GM23338 (cell line): ENCODE measurements around the gene SLC6A1. TPM values are rescaled to one million over a fixed set of nuclear protein-coding genes. Genes with fewer than 3 reads are reported as not detected.

Experiments used
- ATAC-seq: fragments of 200-7000 bp; cut with Tn5 transposase; 3 replicates; pipeline ENCODE4 v1.9.1; 2020
- DNase-seq: peaks from one replicate; pipeline ENCODE4 v3.0.0-alpha.2; 2015; ENCODE audit warnings: low spot score
- H2AFZ ChIP-seq: fragments of 200-600 bp; sonication (generic); 2 replicates; pipeline ENCODE4 v1.8.0; 2016; ENCODE audit warnings: antibody characterized with exemption, mild to moderate bottlenecking, moderate library complexity
- H3F3A ChIP-seq: fragments of 200-600 bp; sonication (generic); replicated peaks from 2 replicates; pipeline ENCODE4 v1.8.0; 2017; ENCODE audit warnings: antibody characterized with exemption, mixed run types, low read depth
- H3K27ac ChIP-seq: fragments of 200-600 bp; sonication (generic); 2 replicates; pipeline ENCODE4 v1.6.1; 2016; ENCODE audit warnings: low read depth
- H3K27me3 ChIP-seq: fragments of 200-600 bp; sonication (generic); 2 replicates; pipeline ENCODE4 v1.8.0; 2016; ENCODE audit warnings: mild to moderate bottlenecking, mixed run types, moderate library complexity; ENCODE audit not compliant: insufficient read depth
- H3K36me3 ChIP-seq: fragments of 200-600 bp; sonication (generic); 2 replicates; pipeline ENCODE4 v1.8.0; 2016; ENCODE audit warnings: mild to moderate bottlenecking; ENCODE audit not compliant: insufficient read depth
- H3K4me1 ChIP-seq: fragments of 200-600 bp; sonication (generic); 2 replicates; pipeline ENCODE4 v1.8.0; 2016; ENCODE audit warnings: mild to moderate bottlenecking, moderate library complexity; ENCODE audit not compliant: insufficient read depth
- H3K4me2 ChIP-seq: fragments of 200-600 bp; sonication (generic); 2 replicates; pipeline ENCODE4 v1.7.1; 2017; ENCODE audit warnings: mixed run types
- H3K4me3 ChIP-seq: fragments of 200-600 bp; sonication (generic); 2 replicates; pipeline ENCODE4 v1.6.1; 2016; ENCODE audit warnings: mixed run types
- H3K79me2 ChIP-seq: fragments of 200-600 bp; sonication (generic); replicated peaks from 2 replicates; pipeline ENCODE4 v1.8.0; 2017; ENCODE audit warnings: mild to moderate bottlenecking; ENCODE audit not compliant: insufficient read depth
- H3K9me2 ChIP-seq: fragments of 200-600 bp; sonication (generic); 2 replicates; pipeline ENCODE4 v1.8.0; 2017; ENCODE audit not compliant: insufficient read depth
- H4K20me1 ChIP-seq: fragments of 200-600 bp; sonication (generic); replicated peaks from 2 replicates; pipeline ENCODE4 v1.8.0; 2017; ENCODE audit warnings: mild to moderate bottlenecking; ENCODE audit not compliant: insufficient read depth
- H3K27ac Mint-ChIP-seq: 2 replicates; pipeline ENCODE4 v1.8.0; 2020; ENCODE audit warnings: inconsistent platforms, mild to moderate bottlenecking, moderate library complexity, mixed read lengths
- H3K27me3 Mint-ChIP-seq: 3 replicates; pipeline ENCODE4 v1.8.0; 2022; ENCODE audit warnings: low read depth, mild to moderate bottlenecking, moderate library complexity, mixed read lengths, inconsistent platforms; ENCODE audit not compliant: insufficient read depth, poor library complexity
- H3K36me3 Mint-ChIP-seq: 3 replicates; pipeline ENCODE4 v1.8.0; 2021; ENCODE audit warnings: low read depth, mild to moderate bottlenecking, inconsistent platforms, moderate library complexity, mixed read lengths
- H3K4me1 Mint-ChIP-seq: 3 replicates; pipeline ENCODE4 v1.8.0; 2020; ENCODE audit warnings: mild to moderate bottlenecking, inconsistent platforms, mixed read lengths
- H3K4me3 Mint-ChIP-seq: 3 replicates; pipeline ENCODE4 v1.8.0; 2021; ENCODE audit warnings: moderate library complexity, mild to moderate bottlenecking, inconsistent platforms, mixed read lengths
- H3K9me3 Mint-ChIP-seq: 3 replicates; pipeline ENCODE4 v1.8.0; 2020; ENCODE audit warnings: moderate library complexity, mild to moderate bottlenecking, inconsistent platforms, mixed read lengths
- CREB1 ChIP-seq: fragments of 250-450 bp; sonication (Bioruptor Pico); IDR thresholded peaks from 2 replicates; pipeline ENCODE4 v1.5.0; 2020; ENCODE audit warnings: low read depth, mild to moderate bottlenecking, moderate library complexity
- NANOG ChIP-seq: IDR thresholded peaks from 2 replicates; pipeline ENCODE4 v1.6.1; 2016; ENCODE audit warnings: antibody characterized with exemption, borderline replicate concordance
- POLR2AphosphoS5 ChIP-seq: IDR thresholded peaks from 2 replicates; pipeline ENCODE4 v1.6.1; 2016; ENCODE audit warnings: antibody characterized with exemption, low read depth
- STAT1 ChIP-seq: IDR thresholded peaks from one replicate; pipeline ENCODE4 v1.6.1; 2016; ENCODE audit warnings: antibody characterized with exemption; ENCODE audit not compliant: unreplicated experiment
- ZNF331 ChIP-seq: fragments of 250-450 bp; sonication (Bioruptor Pico); IDR thresholded peaks from 2 replicates; pipeline ENCODE4 v1.5.0; 2020; ENCODE audit warnings: low read depth, mild to moderate bottlenecking, moderate library complexity
- polyA plus RNA-seq: library from polyadenylated mRNA; unstranded; fragments of >200 nt; fragmentation: Nextera tagmentation; extraction: Ambion mirVana; gene quantifications from 2 replicates; pipeline ENCODE4 v1.2.1, GENCODE V29; 2016
- total RNA-seq: library from RNA; depleted of rRNA; stranded (reverse); fragments of >200 nt; shearing (Covaris generic); gene quantifications from 2 replicates; pipeline ENCODE4 v1.2.3, GENCODE V29; 2014
- TF ChIP-seq, protein P1 (sequence below): IDR thresholded peaks from one replicate; pipeline ENCODE4 v1.6.1; 2018; ENCODE audit warnings: antibody characterized with exemption; ENCODE audit not compliant: unreplicated experiment
- TF ChIP-seq, protein P2 (sequence below): fragments of 250-450 bp; sonication (Bioruptor Pico); IDR thresholded peaks from 2 replicates; pipeline ENCODE4 v1.5.0; 2020; ENCODE audit warnings: mild to moderate bottlenecking, moderate library complexity

Gene SLC6A1
- total and polyA plus RNA-seq, 2 experiments from 2014 or later, result 0.16 to 0.28 TPM

- TF ChIP-seq, protein P1, sequence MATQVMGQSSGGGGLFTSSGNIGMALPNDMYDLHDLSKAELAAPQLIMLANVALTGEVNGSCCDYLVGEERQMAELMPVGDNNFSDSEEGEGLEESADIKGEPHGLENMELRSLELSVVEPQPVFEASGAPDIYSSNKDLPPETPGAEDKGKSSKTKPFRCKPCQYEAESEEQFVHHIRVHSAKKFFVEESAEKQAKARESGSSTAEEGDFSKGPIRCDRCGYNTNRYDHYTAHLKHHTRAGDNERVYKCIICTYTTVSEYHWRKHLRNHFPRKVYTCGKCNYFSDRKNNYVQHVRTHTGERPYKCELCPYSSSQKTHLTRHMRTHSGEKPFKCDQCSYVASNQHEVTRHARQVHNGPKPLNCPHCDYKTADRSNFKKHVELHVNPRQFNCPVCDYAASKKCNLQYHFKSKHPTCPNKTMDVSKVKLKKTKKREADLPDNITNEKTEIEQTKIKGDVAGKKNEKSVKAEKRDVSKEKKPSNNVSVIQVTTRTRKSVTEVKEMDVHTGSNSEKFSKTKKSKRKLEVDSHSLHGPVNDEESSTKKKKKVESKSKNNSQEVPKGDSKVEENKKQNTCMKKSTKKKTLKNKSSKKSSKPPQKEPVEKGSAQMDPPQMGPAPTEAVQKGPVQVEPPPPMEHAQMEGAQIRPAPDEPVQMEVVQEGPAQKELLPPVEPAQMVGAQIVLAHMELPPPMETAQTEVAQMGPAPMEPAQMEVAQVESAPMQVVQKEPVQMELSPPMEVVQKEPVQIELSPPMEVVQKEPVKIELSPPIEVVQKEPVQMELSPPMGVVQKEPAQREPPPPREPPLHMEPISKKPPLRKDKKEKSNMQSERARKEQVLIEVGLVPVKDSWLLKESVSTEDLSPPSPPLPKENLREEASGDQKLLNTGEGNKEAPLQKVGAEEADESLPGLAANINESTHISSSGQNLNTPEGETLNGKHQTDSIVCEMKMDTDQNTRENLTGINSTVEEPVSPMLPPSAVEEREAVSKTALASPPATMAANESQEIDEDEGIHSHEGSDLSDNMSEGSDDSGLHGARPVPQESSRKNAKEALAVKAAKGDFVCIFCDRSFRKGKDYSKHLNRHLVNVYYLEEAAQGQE, result no peak
- TF ChIP-seq NANOG (no peak), ZNF331 (no peak)
- TF ChIP-seq, protein P2, sequence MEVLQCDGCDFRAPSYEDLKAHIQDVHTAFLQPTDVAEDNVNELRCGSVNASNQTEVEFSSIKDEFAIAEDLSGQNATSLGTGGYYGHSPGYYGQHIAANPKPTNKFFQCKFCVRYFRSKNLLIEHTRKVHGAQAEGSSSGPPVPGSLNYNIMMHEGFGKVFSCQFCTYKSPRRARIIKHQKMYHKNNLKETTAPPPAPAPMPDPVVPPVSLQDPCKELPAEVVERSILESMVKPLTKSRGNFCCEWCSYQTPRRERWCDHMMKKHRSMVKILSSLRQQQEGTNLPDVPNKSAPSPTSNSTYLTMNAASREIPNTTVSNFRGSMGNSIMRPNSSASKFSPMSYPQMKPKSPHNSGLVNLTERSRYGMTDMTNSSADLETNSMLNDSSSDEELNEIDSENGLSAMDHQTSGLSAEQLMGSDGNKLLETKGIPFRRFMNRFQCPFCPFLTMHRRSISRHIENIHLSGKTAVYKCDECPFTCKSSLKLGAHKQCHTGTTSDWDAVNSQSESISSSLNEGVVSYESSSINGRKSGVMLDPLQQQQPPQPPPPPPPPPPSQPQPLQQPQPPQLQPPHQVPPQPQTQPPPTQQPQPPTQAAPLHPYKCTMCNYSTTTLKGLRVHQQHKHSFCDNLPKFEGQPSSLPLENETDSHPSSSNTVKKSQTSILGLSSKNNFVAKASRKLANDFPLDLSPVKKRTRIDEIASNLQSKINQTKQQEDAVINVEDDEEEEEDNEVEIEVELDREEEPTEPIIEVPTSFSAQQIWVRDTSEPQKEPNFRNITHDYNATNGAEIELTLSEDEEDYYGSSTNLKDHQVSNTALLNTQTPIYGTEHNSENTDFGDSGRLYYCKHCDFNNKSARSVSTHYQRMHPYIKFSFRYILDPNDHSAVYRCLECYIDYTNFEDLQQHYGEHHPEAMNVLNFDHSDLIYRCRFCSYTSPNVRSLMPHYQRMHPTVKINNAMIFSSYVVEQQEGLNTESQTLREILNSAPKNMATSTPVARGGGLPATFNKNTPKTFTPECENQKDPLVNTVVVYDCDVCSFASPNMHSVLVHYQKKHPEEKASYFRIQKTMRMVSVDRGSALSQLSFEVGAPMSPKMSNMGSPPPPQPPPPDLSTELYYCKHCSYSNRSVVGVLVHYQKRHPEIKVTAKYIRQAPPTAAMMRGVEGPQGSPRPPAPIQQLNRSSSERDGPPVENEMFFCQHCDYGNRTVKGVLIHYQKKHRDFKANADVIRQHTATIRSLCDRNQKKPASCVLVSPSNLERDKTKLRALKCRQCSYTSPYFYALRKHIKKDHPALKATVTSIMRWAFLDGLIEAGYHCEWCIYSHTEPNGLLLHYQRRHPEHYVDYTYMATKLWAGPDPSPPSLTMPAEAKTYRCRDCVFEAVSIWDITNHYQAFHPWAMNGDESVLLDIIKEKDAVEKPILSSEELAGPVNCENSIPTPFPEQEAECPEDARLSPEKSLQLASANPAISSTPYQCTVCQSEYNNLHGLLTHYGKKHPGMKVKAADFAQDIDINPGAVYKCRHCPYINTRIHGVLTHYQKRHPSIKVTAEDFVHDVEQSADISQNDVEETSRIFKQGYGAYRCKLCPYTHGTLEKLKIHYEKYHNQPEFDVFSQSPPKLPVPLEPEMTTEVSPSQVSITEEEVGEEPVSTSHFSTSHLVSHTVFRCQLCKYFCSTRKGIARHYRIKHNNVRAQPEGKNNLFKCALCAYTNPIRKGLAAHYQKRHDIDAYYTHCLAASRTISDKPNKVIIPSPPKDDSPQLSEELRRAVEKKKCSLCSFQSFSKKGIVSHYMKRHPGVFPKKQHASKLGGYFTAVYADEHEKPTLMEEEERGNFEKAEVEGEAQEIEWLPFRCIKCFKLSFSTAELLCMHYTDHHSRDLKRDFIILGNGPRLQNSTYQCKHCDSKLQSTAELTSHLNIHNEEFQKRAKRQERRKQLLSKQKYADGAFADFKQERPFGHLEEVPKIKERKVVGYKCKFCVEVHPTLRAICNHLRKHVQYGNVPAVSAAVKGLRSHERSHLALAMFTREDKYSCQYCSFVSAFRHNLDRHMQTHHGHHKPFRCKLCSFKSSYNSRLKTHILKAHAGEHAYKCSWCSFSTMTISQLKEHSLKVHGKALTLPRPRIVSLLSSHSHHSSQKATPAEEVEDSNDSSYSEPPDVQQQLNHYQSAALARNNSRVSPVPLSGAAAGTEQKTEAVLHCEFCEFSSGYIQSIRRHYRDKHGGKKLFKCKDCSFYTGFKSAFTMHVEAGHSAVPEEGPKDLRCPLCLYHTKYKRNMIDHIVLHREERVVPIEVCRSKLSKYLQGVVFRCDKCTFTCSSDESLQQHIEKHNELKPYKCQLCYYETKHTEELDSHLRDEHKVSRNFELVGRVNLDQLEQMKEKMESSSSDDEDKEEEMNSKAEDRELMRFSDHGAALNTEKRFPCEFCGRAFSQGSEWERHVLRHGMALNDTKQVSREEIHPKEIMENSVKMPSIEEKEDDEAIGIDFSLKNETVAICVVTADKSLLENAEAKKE (CRISPR knock-in tag), result no peak
These were observed 37.8 kb upstream of the SLC6A1 start (continued) for GRCh38 chr3:10954740-10955139.

- Histone ChIP-seq H3K27ac (no peak overlapping the region), H3K4me1 (no peaks in the 10 kb centered on the region), H3K27me3 (no peaks in the 10 kb centered on the region), H4K20me1 (no peaks in the 10 kb centered on the region), H3K4me2 (no peak overlapping the region), H2AFZ (no peak overlapping the region), H3K36me3 (no peaks in the 10 kb centered on the region), H3K4me3 (no peak overlapping the region), H3K9me2 (no peaks in the 10 kb centered on the region), H3K79me2 (no peaks in the 10 kb centered on the region), H3F3A (no peaks in the 10 kb centered on the region)
- H3K9me3 Mint-ChIP-seq, result no peaks in the 10 kb centered on the region
- no peaks in the 10 kb centered on the region for H3K36me3 Mint-ChIP-seq
- DNase-seq (no peak), ATAC-seq (no peak)
- no peak overlapping the region; the same call in 2 of the 3 replicates for H3K4me3 Mint-ChIP-seq
- H3K27me3 Mint-ChIP-seq, result peaks cover 2% of the 10 kb centered on the region
- H3K4me1 Mint-ChIP-seq, result peaks cover 3% of the 10 kb centered on the region; the same call in 2 of the 3 replicates
- no peak overlapping the region for H3K27ac Mint-ChIP-seq
- no peak for TF ChIP-seq ZNF331
- TF ChIP-seq, protein P1, result no peak
- TF ChIP-seq POLR2AphosphoS5, result no peak
- TF ChIP-seq STAT1, result no peak
- no peak for TF ChIP-seq NANOG
- TF ChIP-seq CREB1, result no peak
These were observed 36.7 kb upstream of the SLC6A1 start for GRCh38 chr3:10955711-10956453.
